OCI-LY3 (cell line): ENCODE data around the gene OPA3.

Experiments
- H2AFZ ChIP-seq: fragments of 200-600, 300-600 bp; shearing (Covaris generic); 2 replicates; pipeline ENCODE4 v1.6.0; 2014; ENCODE audit warnings: antibody characterized with exemption, low read depth, low read length
- H3K27ac ChIP-seq: fragments of 200-600, 300-600 bp; sonication (generic); 2 replicates; pipeline ENCODE4 v1.5.1; 2014; ENCODE audit warnings: mild to moderate bottlenecking, low read length, moderate library complexity, mixed read lengths
- H3K27me3 ChIP-seq: fragments of 200-600, 300-600 bp; sonication (generic); 2 replicates; pipeline ENCODE4 v1.6.1; 2014; ENCODE audit warnings: low read depth, low read length, mixed read lengths
- H3K36me3 ChIP-seq: fragments of 200-600, 300-600 bp; sonication (generic); replicated peaks from 2 replicates; pipeline ENCODE3; 2014; ENCODE audit warnings: low read depth, low read length, mixed read lengths
- H3K4me1 ChIP-seq: fragments of 300-600, 200-600 bp; sonication (generic); 2 replicates; pipeline ENCODE4 v1.6.1; 2014; ENCODE audit warnings: low read length, mixed read lengths
- H3K4me2 ChIP-seq: fragments of 200-600, 300-600 bp; sonication (generic); 2 replicates; pipeline ENCODE4 v1.6.1; 2014; ENCODE audit warnings: low read length, mixed read lengths
- H3K4me3 ChIP-seq: fragments of 300-600, 200-600 bp; sonication (generic); 2 replicates; pipeline ENCODE4 v1.5.1; 2014; ENCODE audit warnings: antibody characterized with exemption, mild to moderate bottlenecking, low read length, moderate library complexity
- H3K79me2 ChIP-seq: fragments of 300-600, 200-600 bp; shearing (Covaris generic); 2 replicates; pipeline ENCODE4 v1.6.1; 2014; ENCODE audit warnings: mild to moderate bottlenecking, low read length, mixed read lengths
- H3K9ac ChIP-seq: fragments of 300-600, 200-600 bp; shearing (Covaris generic); 2 replicates; pipeline ENCODE4 v1.6.0; 2014; ENCODE audit warnings: mild to moderate bottlenecking, low read length, moderate library complexity
- H3K9me3 ChIP-seq: fragments of 200-600, 300-600 bp; shearing (Covaris generic); 2 replicates; pipeline ENCODE4 v1.6.1; 2014; ENCODE audit warnings: low read length, mixed read lengths; ENCODE audit not compliant: insufficient read depth
- H4K20me1 ChIP-seq: fragments of 200-600, 300-600 bp; sonication (generic); 2 replicates; pipeline ENCODE4 v1.6.1; 2016; ENCODE audit warnings: low read length, mixed read lengths; ENCODE audit not compliant: insufficient read depth
- CTCF ChIP-seq: fragments of 200-600, 300-600 bp; sonication (generic); IDR thresholded peaks from 2 replicates; pipeline ENCODE4 v1.5.1; 2014; ENCODE audit warnings: antibody characterized with exemption, low read length, low read depth
- EZH2phosphoT487 ChIP-seq: fragments of 200-600 bp; shearing (Covaris generic); IDR thresholded peaks from 2 replicates; pipeline ENCODE4 v1.6.1; 2018; ENCODE audit warnings: antibody characterized with exemption, mixed run types, low read depth

Gene OPA3

GRCh38 chr19:45517641-45518468 is 66.7 kb downstream of the OPA3 start:
- TF ChIP-seq CTCF (no peak), EZH2phosphoT487 (no peak)
- H3K9me3 ChIP-seq = no peaks in the 10 kb centered on the region
- H3K4me1 ChIP-seq = peaks cover 31% of the 10 kb centered on the region
- no peaks in the 10 kb centered on the region for H3K27me3 ChIP-seq
- H2AFZ ChIP-seq = no peak overlapping the region
- peaks cover 37% of the 10 kb centered on the region for H3K36me3 ChIP-seq
- H3K4me3 ChIP-seq = no peak overlapping the region
- no peak overlapping the region for H3K9ac ChIP-seq
- H3K27ac ChIP-seq = no peak overlapping the region
- H3K4me2 ChIP-seq = no peak overlapping the region
- H3K79me2 ChIP-seq = peaks cover 36% of the 10 kb centered on the region
- H4K20me1 ChIP-seq = peaks cover 8% of the 10 kb centered on the region

- Histone ChIP-seq H3K9ac (no peak overlapping the region), H3K9me3 (no peaks in the 10 kb centered on the region), H3K4me2 (no peak overlapping the region), H3K36me3 (peaks cover 36% of the 10 kb centered on the region), H3K4me3 (no peak overlapping the region), H3K4me1 (peaks cover 32% of the 10 kb centered on the region), H4K20me1 (peaks cover 8% of the 10 kb centered on the region), H3K27me3 (no peaks in the 10 kb centered on the region), H2AFZ (no peak overlapping the region), H3K27ac (no peak overlapping the region), H3K79me2 (peaks cover 42% of the 10 kb centered on the region)
- TF ChIP-seq EZH2phosphoT487 = no peak
- TF ChIP-seq CTCF = no peak
These were observed 67.4 kb downstream of the OPA3 start for GRCh38 chr19:45517238-45517637.

- no peak overlapping the region for H3K4me2 ChIP-seq
- peaks cover 56% of the 10 kb centered on the region for H3K79me2 ChIP-seq
- peaks cover 19% of the 10 kb centered on the region for H4K20me1 ChIP-seq
These were observed 68.7 kb downstream of the OPA3 start for GRCh38 chr19:45515807-45516401.

More at GRCh38 chr19:45515807-45516401, 68.7 kb downstream of the OPA3 start:
- Histone ChIP-seq H3K27me3 (no peaks in the 10 kb centered on the region), H3K9me3 (no peaks in the 10 kb centered on the region), H3K4me1 (peaks cover 32% of the 10 kb centered on the region), H3K9ac (peak overlapping the region; percentile 47; the same call in 1 of the 2 replicates), H3K27ac (peak overlapping the region; percentile 80), H2AFZ (no peak overlapping the region), H3K4me3 (no peak overlapping the region), H3K36me3 (peaks cover 35% of the 10 kb centered on the region)
- TF ChIP-seq CTCF = no peak
- no peak for TF ChIP-seq EZH2phosphoT487
